GM23248 (cell line): ENCODE data around the gene SLC6A11.

Experiments used
- EZH2 ChIP-seq: fragments of 200-600 bp; sonication (generic); IDR thresholded peaks from 2 replicates; pipeline ENCODE4 v1.6.1; 2018; ENCODE audit warnings: antibody characterized with exemption, mild to moderate bottlenecking; ENCODE audit not compliant: insufficient read depth, poor library complexity, severe bottlenecking
- EZH2phosphoT487 ChIP-seq: fragments of 200-600 bp; sonication (generic); IDR thresholded peaks from 2 replicates; pipeline ENCODE4 v1.6.1; 2018; ENCODE audit warnings: antibody characterized with exemption, moderate library complexity, mild to moderate bottlenecking, low read depth; ENCODE audit not compliant: insufficient read depth

- TF ChIP-seq EZH2 (no peak), EZH2phosphoT487 (no peak)
Observed at GRCh38 chr3:10911350-10912002, 95.4 kb downstream of the SLC6A11 start.
